Measurements from ENCODE around the gene NCR1. TPM values are rescaled to one million over a fixed set of nuclear protein-coding genes. Genes with fewer than 3 reads are reported as not detected.
"Not testable (repeated sequence)": the region's sequence is repeated elsewhere in the genome, so short reads cannot be mapped to it uniquely, and the experiment has no call there.

Gene NCR1
- total RNA-seq, 1 donor from 2014 or later: 0.32 TPM

DNA sequence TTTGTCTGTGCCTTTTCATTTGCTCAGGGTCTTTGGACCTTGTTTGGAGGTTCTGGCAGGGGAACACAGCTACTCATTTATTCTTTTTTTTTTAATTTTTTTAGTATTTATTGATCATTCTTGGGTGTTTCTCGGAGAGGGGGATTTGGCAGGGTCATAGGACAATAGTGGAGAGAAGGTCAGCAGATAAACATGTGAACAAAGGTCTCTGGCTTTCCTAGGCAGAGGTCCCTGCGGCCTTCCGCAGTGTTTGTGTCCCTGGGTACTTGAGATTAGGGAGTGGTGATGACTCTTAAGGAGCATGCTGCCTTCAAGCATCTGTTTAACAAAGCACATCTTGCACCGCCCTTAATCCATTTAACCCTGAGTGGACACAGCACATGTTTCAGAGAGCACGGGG, 2.0 kb downstream of the NCR1 start:
- not testable (repeated sequence) for DNase-seq (ENCODE audit: low spot score)

DNA sequence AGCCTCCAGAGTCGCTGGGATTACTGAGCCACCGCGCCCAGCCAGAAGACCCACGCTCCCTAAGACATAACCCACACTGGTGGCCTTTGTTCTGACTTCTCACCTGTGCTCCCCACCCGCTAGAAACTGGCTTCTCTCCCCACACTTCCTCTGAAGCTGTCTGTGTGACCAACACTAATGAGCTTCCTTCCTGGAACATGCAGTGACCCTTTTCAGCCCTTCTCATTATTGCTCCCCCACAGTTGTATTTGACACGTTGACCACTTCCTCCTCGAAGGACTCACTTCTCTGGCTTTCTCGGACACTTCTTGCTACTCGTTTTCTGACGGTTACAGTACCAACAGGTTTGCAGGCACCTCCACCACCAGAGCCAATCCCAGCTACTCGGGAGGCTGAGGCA, 10.9 kb downstream of the NCR1 start:
- no peak for DNase-seq (ENCODE audit: low spot score)

DNA sequence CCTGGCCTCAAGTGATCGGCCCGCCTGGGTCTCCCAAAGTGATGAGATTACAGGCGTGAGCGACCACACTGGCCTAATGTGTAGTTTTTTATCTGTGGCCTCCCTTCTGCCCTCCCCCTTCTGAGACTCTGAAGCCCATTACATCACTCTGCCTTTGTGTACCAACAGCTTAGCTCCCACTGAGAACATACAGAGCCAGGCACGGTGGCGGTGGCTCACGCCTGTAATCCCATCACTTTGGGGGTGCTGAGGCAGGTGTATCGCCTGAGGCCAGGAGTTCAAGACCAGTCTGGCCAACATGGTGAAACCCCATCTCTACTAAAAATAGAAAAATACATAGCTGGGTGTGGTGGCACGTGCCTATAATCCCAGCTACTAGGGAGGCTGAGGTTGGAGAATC, 12.6 kb downstream of the NCR1 start:
- no peak for DNase-seq (ENCODE audit: low spot score)

DNA sequence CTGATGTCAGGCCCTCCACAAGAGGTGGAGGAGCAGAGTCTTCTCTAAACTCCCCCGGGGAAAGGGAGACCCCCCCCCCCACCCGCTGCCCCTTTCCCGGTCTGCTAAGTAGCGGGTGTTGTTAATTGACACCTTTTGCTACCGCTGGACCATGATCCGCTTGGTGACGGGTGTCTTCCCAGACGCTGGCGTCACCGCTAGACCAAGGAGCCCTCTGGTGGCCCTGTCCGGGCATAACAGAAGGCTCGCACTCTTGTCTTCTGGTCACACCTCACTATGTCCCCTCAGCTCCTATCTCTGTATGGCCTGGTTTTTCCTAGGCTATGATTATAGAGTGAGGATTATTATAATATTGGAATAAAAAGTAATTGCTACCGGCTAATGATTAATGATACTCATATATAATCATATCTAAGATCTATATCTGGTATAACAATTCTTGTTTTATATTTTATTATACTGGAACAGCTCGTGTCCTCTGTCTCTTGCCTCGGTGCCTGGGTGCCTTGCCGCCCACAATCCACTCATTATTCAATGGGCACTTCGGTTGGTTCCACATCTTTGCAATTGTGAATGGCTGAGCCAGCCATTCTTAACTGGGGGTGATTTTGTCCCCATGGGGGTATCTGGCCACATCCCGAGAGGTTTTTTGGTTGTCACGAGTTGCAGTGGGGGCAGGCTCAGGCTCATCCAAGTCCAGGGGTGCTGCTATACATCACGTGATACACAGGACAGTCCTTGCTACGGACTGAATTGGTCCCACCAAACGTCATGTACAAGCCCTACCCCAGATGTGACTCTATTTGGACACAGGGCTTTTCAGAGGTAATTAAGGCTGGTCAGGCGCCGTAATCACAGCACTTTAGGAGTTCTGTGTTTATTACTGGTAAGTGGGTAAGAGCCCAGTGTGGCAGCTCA, 14.0 kb downstream of the NCR1 start:
- DNase-seq (ENCODE audit: low spot score): not testable (repeated sequence)

DNA sequence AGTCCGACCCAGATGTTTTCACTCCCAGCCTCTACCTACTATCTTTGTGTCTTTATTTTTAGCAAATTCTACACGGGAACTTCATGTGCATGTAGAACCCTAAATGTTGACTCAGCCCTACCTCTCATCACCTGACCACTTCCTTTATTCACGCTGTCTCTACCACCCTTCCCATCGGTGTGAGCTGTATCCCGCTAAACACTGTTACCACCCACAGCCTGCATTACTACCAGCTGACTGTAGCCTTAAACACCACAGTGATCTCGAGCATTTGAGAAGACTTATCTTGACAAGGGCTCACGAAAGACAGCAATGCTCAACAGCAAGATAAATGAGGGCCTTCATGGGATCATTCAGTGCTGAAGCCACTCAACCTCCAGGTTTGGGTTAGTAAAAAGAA, 15.1 kb downstream of the NCR1 start:
- DNase-seq (ENCODE audit: low spot score): no peak

DNA sequence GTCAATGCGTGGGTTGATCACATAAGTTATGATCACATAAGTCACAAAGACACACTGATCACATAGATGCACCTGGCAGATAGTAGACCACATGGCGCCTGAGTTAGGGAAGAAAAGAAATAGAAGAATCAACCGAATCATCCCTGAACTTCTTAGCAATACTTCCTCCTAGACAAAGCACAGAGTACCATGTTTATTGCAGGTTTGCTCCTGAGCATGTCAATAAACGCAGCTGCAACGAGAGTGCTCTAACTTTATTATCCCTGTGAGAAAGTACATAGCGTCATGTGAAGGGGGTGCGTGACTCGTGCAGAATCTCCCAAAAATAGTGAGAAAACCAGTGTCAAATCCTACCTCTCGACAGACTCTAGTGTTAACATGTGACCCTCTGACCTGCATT, 17.3 kb downstream of the NCR1 start:
- no peak for DNase-seq (ENCODE audit: low spot score)

DNA sequence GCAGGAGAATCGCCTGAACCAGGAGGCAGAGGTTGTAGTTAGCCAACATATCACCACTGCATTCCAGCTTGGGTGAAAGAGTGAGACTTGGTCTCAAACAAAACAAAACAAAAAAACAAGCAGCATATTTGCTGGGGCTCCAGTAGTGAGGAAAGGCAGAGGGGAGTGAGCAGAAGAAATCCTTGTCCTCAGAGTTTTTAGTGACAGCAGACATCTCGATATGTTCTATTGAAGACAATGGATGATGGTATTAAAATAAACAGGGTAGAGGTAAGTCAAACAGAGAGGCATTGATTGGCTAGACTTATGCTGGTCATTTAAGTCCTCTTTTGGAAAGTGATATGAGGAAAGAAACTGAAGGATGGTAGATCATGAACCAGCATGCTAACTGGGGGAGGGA, 22.4 kb downstream of the NCR1 start:
- no peak for DNase-seq (ENCODE audit: low spot score)

DNA sequence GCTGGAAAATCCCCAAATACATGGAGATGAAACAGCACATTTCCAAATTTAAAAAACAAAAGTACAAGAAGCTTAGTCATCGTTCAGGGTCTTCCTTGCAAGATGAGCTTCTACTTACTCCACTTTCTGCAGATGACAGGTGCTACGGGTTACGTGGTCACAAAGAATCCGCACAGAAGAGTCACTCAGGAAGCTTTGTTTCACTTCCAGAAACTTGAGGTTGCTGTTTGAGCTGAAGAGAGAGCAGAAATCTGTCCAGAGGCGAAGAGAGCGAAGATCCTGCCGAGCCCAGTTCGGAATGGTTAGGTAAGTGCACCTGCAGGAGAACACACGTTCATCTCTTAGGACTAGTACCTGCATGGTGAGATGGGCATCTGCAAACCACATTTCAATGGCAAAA, 32.0 kb downstream of the NCR1 start:
- no peak for DNase-seq (ENCODE audit: low spot score)

DNA sequence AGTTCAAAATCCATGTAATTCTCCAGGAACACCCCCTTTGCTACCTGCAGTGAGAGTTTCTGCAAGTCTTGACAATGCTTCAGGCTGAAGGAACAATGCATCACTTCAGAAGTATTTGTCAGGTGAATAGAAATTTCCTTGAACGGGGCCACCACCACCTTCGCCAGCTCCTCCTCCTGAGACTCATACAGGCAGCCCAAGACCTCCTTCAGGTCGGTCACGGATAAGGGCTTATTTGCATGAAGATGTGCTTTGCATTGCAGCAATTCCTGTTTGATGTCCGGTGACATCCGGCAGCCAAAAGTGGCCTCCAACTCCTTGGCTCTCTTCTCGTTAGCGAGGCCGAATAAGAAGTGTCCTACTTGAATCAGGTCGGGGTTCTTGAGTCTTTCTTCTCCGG, 33.0 kb downstream of the NCR1 start:
- DNase-seq (ENCODE audit: low spot score): no peak

DNA sequence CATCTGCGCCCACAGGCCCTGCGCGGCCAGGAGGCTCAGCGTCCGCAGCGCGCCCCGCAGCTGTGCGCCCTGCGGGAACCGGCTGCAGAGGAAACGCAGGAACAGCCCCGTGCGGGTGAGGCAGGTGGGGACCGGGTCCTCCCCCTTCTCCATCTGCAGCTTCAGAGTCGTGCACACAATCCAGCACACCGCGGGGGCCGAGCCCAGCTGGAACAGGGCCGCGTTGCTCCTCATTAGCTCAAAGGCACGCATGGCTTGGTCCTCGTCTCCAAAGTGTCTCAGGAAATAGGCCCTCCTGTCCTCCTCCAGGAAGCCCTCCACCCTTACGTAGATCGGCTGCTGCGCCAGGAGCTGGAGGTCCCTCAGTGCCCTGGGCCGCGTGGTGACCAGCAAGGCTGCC, 33.6 kb downstream of the NCR1 start:
- not testable (repeated sequence) for DNase-seq (ENCODE audit: low spot score)

DNA sequence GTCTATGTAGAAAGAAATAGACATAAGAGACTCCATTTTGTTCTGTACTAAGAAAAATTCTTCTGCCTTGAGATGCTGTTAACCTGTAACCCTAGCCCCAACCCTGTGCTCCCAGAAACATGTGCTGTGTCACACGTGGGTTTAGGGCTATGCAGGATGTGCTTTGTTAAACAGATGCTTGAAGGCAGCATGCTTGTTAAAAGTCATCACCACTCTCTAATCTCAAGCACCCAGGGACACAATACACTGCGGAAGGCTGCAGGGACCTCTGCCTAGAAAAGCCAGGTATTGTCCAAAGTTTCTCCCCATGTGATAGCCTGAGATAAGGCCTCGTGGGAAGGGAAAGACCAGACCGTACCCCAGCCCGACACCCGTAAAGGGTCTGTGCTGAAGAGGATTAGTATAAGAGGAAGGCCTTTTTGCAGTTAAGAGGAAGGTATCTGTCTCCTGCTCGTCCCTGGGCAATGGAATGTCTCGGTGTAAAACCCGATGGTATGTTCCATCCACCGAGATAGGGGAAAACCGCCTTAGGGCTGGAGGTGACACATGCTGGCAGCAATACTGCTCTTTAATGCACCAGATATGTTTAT, 37.9 kb downstream of the NCR1 start:
- not testable (repeated sequence) for DNase-seq (ENCODE audit: low spot score)

DNA sequence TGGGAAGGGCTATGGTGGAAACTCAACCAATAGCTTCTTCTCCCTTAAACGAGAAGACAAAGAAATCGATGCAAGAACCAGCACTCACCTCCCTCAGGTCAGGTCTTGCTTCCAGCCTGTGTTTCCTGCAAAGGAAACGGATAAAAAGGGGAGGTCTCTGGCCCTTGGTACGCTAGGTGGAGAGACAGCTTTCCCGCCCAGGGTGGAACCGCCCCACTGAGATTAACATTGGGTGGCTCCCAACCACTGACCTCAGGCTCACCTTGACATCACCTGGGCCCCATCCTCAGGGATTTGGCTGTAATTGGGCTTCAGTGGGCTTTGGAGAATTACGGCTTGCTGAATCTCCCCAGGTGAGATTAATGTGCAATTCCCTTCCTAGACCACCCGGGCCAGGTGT, 41.4 kb downstream of the NCR1 start, which contains the start of gene NLRP7:
Gene NLRP7, minus strand, starts transcription at position 150 of the 400 bp plus-strand sequence.
- DNase-seq (ENCODE audit: low spot score): no peak

DNA sequence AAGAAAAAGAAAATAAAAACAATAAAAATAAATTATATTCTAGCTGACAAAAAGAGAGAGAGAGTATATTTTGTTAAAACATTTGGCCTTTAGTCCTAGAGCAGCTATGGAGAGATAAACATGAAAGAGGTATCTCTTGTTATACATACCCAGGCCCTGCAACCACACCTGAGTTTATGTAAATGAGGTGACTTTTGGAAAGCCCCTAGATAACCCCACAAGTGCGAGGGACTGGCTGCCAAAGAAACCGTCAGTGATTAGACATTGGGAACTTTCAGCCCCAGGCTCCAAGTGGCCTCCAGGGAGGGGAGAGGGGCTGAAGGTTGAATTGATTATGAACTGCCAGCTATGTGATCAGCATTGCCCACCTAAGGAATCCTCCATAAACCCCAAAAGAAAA, 43.5 kb downstream of the NCR1 start:
- DNase-seq (ENCODE audit: low spot score): no peak

DNA sequence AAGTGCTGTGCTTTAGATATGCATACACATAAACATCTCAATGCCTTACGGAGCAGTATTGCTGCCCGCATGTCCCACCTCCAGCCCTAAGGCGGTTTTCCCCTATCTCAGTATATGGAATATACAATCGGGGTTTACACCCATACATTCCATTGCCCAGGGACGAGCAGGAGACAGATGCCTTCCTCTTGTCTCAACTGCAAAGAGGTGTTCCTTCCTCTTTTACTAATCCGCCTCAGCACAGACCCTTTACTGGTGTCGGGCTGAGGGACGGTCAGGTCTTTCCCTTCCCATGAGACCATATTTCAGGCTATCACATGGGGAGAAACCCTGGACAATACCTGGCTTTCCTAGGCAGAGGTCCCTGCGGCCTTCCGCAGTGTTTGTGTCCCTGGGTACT, 44.6 kb downstream of the NCR1 start:
- not testable (repeated sequence) for DNase-seq (ENCODE audit: low spot score)

DNA sequence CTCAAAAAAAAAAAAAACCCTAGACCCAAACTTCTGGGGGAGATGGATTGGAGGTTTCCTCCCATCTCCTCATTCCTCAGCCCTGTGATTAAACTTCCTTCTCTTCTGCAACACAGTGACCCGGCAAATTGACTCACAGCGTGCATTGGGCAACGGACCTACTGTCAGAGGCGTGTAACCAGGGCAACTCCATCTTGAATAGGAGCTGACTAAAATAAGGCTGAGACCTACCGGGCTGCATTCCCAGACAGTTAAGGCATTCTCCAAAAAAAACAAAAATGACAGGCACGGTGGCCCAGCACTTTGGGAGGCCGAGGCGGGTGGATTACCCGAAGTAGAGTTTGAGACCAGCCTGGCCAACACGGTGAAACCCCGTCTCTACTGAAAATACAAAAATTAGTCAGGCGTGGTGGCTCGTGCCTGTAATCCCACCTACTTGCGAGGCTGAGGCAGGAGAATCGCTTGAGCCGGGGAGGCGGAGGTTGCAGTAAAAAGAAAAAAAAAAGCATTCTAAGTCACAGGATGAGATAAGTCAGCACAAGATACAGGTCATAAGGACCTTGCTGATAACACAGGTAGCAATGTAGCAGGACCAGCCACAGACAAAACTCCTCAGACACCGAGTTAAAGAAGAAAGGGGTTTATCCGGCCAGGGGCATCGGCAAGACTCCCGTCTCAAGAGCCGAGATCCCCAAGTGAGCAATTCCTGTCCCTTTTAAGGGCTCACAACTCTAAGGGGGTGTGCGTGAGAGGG, 46.8 kb downstream of the NCR1 start:
- no peak for DNase-seq (ENCODE audit: low spot score)

DNA sequence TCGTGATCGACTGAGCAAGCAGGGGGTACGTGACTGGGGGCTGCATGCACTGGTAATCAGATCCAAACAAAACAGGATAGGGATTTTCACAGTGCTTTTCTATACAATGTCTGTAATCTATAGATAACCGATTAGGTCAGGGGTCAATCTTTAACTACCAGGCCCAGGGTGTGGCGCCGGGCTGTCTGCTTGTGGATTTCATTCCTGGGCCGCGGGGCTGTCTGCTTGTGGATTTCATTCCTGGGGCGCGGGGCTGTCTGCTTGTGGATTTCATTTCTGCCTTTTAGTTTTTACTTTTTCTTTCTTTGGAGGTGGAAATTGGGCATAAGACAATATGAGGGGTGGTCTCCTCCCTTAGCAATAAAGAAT, 47.4 kb downstream of the NCR1 start:
- DNase-seq (ENCODE audit: low spot score): not testable (repeated sequence)

DNA sequence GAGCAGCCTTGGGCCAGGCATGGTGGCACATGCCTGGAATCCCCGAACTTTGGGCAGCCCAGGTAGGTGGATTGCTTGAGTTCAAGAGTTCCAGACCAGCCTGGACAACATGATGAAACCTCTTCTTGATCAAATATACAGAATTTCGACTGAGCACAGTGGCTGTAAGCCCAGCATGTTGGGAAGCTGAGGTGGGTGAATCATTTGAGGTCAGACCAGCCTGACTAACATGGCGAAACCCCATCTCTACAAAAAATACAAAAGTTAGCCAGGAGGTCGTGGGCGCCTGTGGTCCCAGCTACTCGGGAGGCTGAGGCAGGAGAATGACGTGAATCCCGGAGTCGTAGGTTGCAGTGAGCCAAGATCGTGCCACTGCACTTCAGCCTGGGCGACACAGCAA, 49.4 kb downstream of the NCR1 start:
- no peak for DNase-seq (ENCODE audit: low spot score)

DNA sequence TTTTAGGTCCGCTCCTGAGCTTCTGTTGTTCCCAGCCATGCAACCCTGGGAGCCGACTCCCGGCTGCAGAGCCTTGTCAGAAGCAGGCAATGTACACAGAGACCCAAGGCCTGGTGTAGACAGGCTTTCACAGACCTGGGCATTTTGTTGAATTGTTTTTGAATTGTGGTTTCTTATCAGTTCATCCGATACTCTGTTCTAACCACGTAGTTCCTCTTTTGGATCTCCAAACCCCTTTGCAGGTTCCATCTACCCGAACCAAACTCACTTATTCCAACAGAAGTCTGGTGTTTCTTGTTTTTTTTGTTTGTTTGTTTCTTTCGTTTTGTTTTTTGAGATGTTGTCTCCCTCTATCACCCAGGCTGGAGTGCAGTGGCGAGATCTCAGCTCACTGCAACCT, 53.9 kb downstream of the NCR1 start:
- DNase-seq (ENCODE audit: low spot score): no peak

All from mucosa of gallbladder (tissue), 1 donor.